B cell (primary cell): ENCODE results near the gene CCDC187. TPM values are rescaled to one million over a fixed set of nuclear protein-coding genes. Genes with fewer than 3 reads are reported as not detected.

ENCODE experiments used
- ATAC-seq: fragments of 200-7000 bp; cut with Tn5 transposase; one replicate; pipeline ENCODE4 v1.10.0; 2021; ENCODE audit warnings: low read depth, mild to moderate bottlenecking, moderate number of reproducible peaks, moderate library complexity
- CTCF ChIA-PET: fragments of 350-600 bp; sonication (Branson Sonifier 250); formaldehyde crosslinking; loops from one replicate; lab custom pipeline; 2021; ENCODE audit warnings: antibody characterized with exemption, inconsistent platforms; lab: Charles Lee
- POLR2A ChIA-PET: fragments of 350-600 bp; sonication (Branson Sonifier 250); formaldehyde crosslinking; loops from one replicate; lab custom pipeline; 2021; ENCODE audit warnings: antibody characterized with exemption; lab: Charles Lee
- DNase-seq: peaks from one replicate; pipeline ENCODE4 v3.0.0; 2013
- H2AFZ ChIP-seq: 2 replicates; pipeline ENCODE4 v1.6.1; 2012; ENCODE audit warnings: mild to moderate bottlenecking, low read depth, low read length; ENCODE audit not compliant: insufficient read depth, poor library complexity, severe bottlenecking
- H3K27ac ChIP-seq, 2 donors: 1 replicate in 1 of 2; 2 replicates in 1 of 2; pipeline ENCODE4 v1.5.1; 2012 to 2013; ENCODE audit warnings: low read length in 2 of 2, mild to moderate bottlenecking in 2 of 2, moderate library complexity in 1 of 2
- H3K27me3 ChIP-seq, 4 experiments: fragments of 200-600 bp in 1 of 4; sonication (generic) in 1 of 4; replicated peaks in 1 of 4; 1 replicate in 2 of 4; 2 replicates in 2 of 4; pipeline versions ENCODE4 v1.6.1 to v1.7.0; 2013 to 2016; ENCODE audit warnings: low read length in 3 of 4, mild to moderate bottlenecking in 2 of 4, mixed read lengths in 1 of 4, moderate library complexity in 1 of 4; ENCODE audit not compliant: insufficient read depth in 4 of 4, control insufficient read depth in 3 of 4; ENCODE audit errors: control extremely low read depth in 1 of 4
- H3K36me3 ChIP-seq, 2 experiments: replicated peaks in 1 of 2; 1 replicate in 1 of 2; 2 replicates in 1 of 2; pipeline versions ENCODE4 v1.6.1 to v1.7.1; 2013; ENCODE audit warnings: low read length in 1 of 2; ENCODE audit not compliant: insufficient read depth in 2 of 2, control insufficient read depth in 1 of 2; ENCODE audit errors: control extremely low read depth in 1 of 2, extremely low read depth in 1 of 2
- H3K4me1 ChIP-seq, 2 donors: fragments of 200-600 bp in 1 of 2; sonication (generic) in 1 of 2; 1 replicate in 1 of 2; 2 replicates in 1 of 2; pipeline versions ENCODE4 v1.5.1 to v1.6.1; 2013 to 2017; ENCODE audit warnings: low read length in 2 of 2; ENCODE audit not compliant: control insufficient read depth in 2 of 2, insufficient read depth in 2 of 2
- H3K4me2 ChIP-seq: replicated peaks from 2 replicates; pipeline ENCODE3; 2012; ENCODE audit warnings: mild to moderate bottlenecking, low read depth, low read length; ENCODE audit not compliant: poor library complexity, severe bottlenecking
- H3K4me3 ChIP-seq, 5 experiments: fragments of 200-600 bp in 1 of 5; sonication (generic) in 1 of 5; 1 replicate in 3 of 5; 2 replicates in 2 of 5; pipeline versions ENCODE4 v1.5.1 to v1.7.0; 2011 to 2016; ENCODE audit warnings: low read length in 4 of 5, mild to moderate bottlenecking in 4 of 5, low read depth in 2 of 5, control low read depth in 1 of 5, moderate library complexity in 1 of 5; ENCODE audit not compliant: insufficient read depth in 1 of 5; ENCODE audit errors: control extremely low read depth in 1 of 5, extremely low read depth in 1 of 5
- H3K79me2 ChIP-seq: fragments of 200-600 bp; sonication (generic); one replicate; pipeline ENCODE4 v1.6.0; 2016; ENCODE audit warnings: low read length; ENCODE audit not compliant: control insufficient read depth, insufficient read depth
- H3K9ac ChIP-seq: fragments of 200-600 bp; sonication (generic); 2 replicates; pipeline ENCODE4 v1.6.1; 2017; ENCODE audit warnings: mild to moderate bottlenecking, low read length, moderate library complexity
- H3K9me3 ChIP-seq, 3 donors: one replicate each; pipeline versions ENCODE4 v1.6.1 to v1.7.1; 2013; ENCODE audit warnings: low read length in 2 of 3; ENCODE audit not compliant: control insufficient read depth in 2 of 3, insufficient read depth in 1 of 3; ENCODE audit errors: control extremely low read depth in 1 of 3
- H4K20me1 ChIP-seq: 2 replicates; pipeline ENCODE4 v1.6.0; 2012; ENCODE audit warnings: mild to moderate bottlenecking, low read length; ENCODE audit not compliant: insufficient read depth, control insufficient read depth, poor library complexity, severe bottlenecking
- H3K27ac Mint-ChIP-seq: one replicate; pipeline ENCODE4 v1.8.0; 2021; ENCODE audit warnings: mixed read lengths
- H3K27me3 Mint-ChIP-seq: one replicate; pipeline ENCODE4 v1.8.0; 2021; ENCODE audit warnings: mixed read lengths
- H3K4me1 Mint-ChIP-seq: one replicate; pipeline ENCODE4 v1.8.0; 2021; ENCODE audit warnings: mixed read lengths
- H3K4me3 Mint-ChIP-seq: one replicate; pipeline ENCODE4 v1.8.0; 2021; ENCODE audit warnings: mixed read lengths
- H3K9me3 Mint-ChIP-seq: one replicate; pipeline ENCODE4 v1.8.0; 2022; ENCODE audit warnings: mixed read lengths; ENCODE audit not compliant: insufficient read depth
- EZH2 ChIP-seq: IDR thresholded peaks from 2 replicates; pipeline ENCODE4 v1.6.1; 2012; ENCODE audit warnings: borderline replicate concordance, low read depth, mild to moderate bottlenecking, moderate library complexity, low read length; ENCODE audit not compliant: insufficient read depth, poor library complexity, severe bottlenecking
- WGBS: methylation state at CpG from one replicate; pipeline ENCODE4 v1.1.5; 2013; ENCODE audit warnings: missing lambda C conversion rate; ENCODE audit not compliant: insufficient coverage; 5-methylcytosine and 5-hydroxymethylcytosine counted together
- intact Hi-C: fragments of 100-400 bp; cut with micrococcal nuclease; formaldehyde crosslinking; loops from one replicate; pipeline ENCODE4 v1.10.0; 2022
- polyA plus RNA-seq: library from polyadenylated mRNA; depleted of rRNA; stranded (reverse); fragments of >200 nt; gene quantifications from 2 replicates; pipeline ENCODE4 v1.2.3, GENCODE V29; 2012
- total RNA-seq, 2 donors: library from RNA; stranded (reverse); fragments of 120-200 nt in 1 of 2; gene quantifications; 1 replicate in 1 of 2; 2 replicates in 1 of 2; pipeline versions ENCODE4 v1.2.3 to v1.2.4, GENCODE V29; 2013 to 2022
- TF ChIP-seq, protein P1 (sequence below): fragments of 200-600 bp; IDR thresholded peaks from one replicate; pipeline ENCODE4 v1.8.0; 2022; ENCODE audit warnings: antibody characterized with exemption, mild to moderate bottlenecking

CCDC187 gene
- total and polyA plus RNA-seq, 2 donors (not counting 1 experiment from before 2014, with no cell fraction given), result 1.5 to 7.6 TPM

- no peaks in the 10 kb centered on the region for H4K20me1 ChIP-seq
- H3K4me3 ChIP-seq, result peak overlapping the region in 2 of 5 experiments; percentile 3 to 9
- DNase-seq, result no peak
- H3K36me3 ChIP-seq, result no peaks in the 10 kb centered on the region
- Mint-ChIP-seq H3K27ac (no peak overlapping the region), H3K4me1 (peaks cover 7% of the 10 kb centered on the region), H3K27me3 (no peaks in the 10 kb centered on the region), H3K9me3 (no peaks in the 10 kb centered on the region), H3K4me3 (no peak overlapping the region)
- H3K9ac ChIP-seq, result peak overlapping the region; percentile 33
- H3K27me3 ChIP-seq, result peaks cover 0 to 28% (median 2%) of the 10 kb centered on the region in 4 experiments
- H3K4me1 ChIP-seq, result peaks cover 65% of the 10 kb centered on the region in 2 donors
- no peak overlapping the region for H3K27ac ChIP-seq
- intact Hi-C loops, result no loop called here
- ATAC-seq, result no peak
- peaks cover 4% of the 10 kb centered on the region for H3K79me2 ChIP-seq
- no peak overlapping the region for H2AFZ ChIP-seq
- ChIA-PET POLR2A (interaction anchor here (0.6 kb wide), 1 partner anchor 19 kb away, joined by 5 read pairs; no protein-coding TSS in a partner anchor), CTCF (no interaction called here)
- no peaks in the 10 kb centered on the region for H3K9me3 ChIP-seq
- WGBS, result 93% methylated on average over 4 of the region's 4 CpGs
- H3K4me2 ChIP-seq, result peak overlapping the region; percentile 64
- TF ChIP-seq, protein P1, sequence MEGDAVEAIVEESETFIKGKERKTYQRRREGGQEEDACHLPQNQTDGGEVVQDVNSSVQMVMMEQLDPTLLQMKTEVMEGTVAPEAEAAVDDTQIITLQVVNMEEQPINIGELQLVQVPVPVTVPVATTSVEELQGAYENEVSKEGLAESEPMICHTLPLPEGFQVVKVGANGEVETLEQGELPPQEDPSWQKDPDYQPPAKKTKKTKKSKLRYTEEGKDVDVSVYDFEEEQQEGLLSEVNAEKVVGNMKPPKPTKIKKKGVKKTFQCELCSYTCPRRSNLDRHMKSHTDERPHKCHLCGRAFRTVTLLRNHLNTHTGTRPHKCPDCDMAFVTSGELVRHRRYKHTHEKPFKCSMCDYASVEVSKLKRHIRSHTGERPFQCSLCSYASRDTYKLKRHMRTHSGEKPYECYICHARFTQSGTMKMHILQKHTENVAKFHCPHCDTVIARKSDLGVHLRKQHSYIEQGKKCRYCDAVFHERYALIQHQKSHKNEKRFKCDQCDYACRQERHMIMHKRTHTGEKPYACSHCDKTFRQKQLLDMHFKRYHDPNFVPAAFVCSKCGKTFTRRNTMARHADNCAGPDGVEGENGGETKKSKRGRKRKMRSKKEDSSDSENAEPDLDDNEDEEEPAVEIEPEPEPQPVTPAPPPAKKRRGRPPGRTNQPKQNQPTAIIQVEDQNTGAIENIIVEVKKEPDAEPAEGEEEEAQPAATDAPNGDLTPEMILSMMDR, result no peak
- no peak for TF ChIP-seq EZH2
These were observed 4.3 kb upstream of the CCDC187 start for GRCh38 chr9:136308006-136308701.

DNA sequence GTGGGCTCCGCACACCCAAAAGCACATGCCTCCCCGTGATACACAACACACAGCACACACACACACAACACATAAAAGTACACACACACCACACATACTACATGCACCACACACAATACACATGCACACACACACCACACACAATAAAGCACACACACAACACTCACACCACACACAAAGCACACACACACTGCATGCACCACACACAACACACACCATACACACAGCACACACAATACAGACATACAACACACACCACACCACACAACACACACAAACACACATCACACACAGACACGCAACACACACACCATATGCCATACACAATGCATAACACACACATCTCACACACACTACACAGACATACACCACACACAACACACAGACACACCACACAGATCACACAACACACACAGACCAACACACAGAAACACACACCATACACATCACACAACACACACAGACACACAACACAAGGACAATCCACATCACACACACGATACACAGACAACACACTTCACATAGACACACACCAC is 3.4 kb upstream of the CCDC187 start:
- H3K79me2 ChIP-seq, result peaks cover 4% of the 10 kb centered on the region
- Mint-ChIP-seq H3K4me1 (peaks cover 7% of the 10 kb centered on the region), H3K9me3 (no peaks in the 10 kb centered on the region), H3K27me3 (no peaks in the 10 kb centered on the region), H3K4me3 (no peak overlapping the region), H3K27ac (no peak overlapping the region)
- ChIA-PET POLR2A (no interaction called here), CTCF (no interaction called here)
- H2AFZ ChIP-seq, result peak overlapping the region; percentile 46
- no peak overlapping the region for H3K4me3 ChIP-seq
- H3K27me3 ChIP-seq, result peaks cover 0 to 28% (median 2%) of the 10 kb centered on the region in 4 experiments
- DNase-seq, result no peak
- no peak for ATAC-seq
- H3K9ac ChIP-seq, result no peak overlapping the region
- no peaks in the 10 kb centered on the region for H3K9me3 ChIP-seq
- peaks cover 64 to 65% of the 10 kb centered on the region in 2 donors for H3K4me1 ChIP-seq
- peak overlapping the region; percentile 57 for H3K4me2 ChIP-seq
- WGBS, result 68% methylated on average over 4 of the region's 4 CpGs
- no peak overlapping the region for H3K27ac ChIP-seq
- intact Hi-C loops, result no loop called here
- H3K36me3 ChIP-seq, result no peaks in the 10 kb centered on the region
- H4K20me1 ChIP-seq, result no peaks in the 10 kb centered on the region
- no peak for TF ChIP-seq EZH2
- TF ChIP-seq, protein P1, result no peak
